Neural cell (in vitro differentiated cells): ENCODE results near the gene SMIM26.

Experiments used
- EP300 ChIP-seq: fragments of 450-650 bp; conservative IDR thresholded peaks from 2 replicates; pipeline ENCODE4 v1.6.1; 2014; ENCODE audit warnings: antibody characterized with exemption, mild to moderate bottlenecking, moderate library complexity; ENCODE audit not compliant: poor library complexity, severe bottlenecking
- EZH2 ChIP-seq: fragments of 200-600, 300-800 bp; shearing (Covaris generic), sonication (generic); IDR thresholded peaks from 2 replicates; pipeline ENCODE4 v1.6.1; 2014; ENCODE audit warnings: antibody characterized with exemption, low read length, borderline replicate concordance, mild to moderate bottlenecking; ENCODE audit not compliant: insufficient read depth, poor library complexity, severe bottlenecking
- MXI1 ChIP-seq: fragments of 450-650 bp; conservative IDR thresholded peaks from 2 replicates; pipeline ENCODE4 v1.6.1; 2014; ENCODE audit warnings: antibody characterized with exemption, mild to moderate bottlenecking; ENCODE audit not compliant: poor library complexity, severe bottlenecking
- REST ChIP-seq: IDR thresholded peaks from 2 replicates; pipeline ENCODE4 v1.6.1; 2012; ENCODE audit warnings: borderline replicate concordance
- TAF1 ChIP-seq: IDR thresholded peaks from 2 replicates; pipeline ENCODE4 v1.6.1; 2012; ENCODE audit warnings: low read depth
- TF ChIP-seq, protein P1 (sequence below): fragments of 450-650 bp; IDR thresholded peaks from 2 replicates; pipeline ENCODE4 v1.5.1; 2014; ENCODE audit warnings: antibody characterized with exemption, mild to moderate bottlenecking, moderate library complexity; ENCODE audit not compliant: poor library complexity, severe bottlenecking

- TF ChIP-seq EZH2 (no peak), EP300 (no peak), TAF1 (no peak), MXI1 (no peak), REST (no peak)
- TF ChIP-seq, protein P1, sequence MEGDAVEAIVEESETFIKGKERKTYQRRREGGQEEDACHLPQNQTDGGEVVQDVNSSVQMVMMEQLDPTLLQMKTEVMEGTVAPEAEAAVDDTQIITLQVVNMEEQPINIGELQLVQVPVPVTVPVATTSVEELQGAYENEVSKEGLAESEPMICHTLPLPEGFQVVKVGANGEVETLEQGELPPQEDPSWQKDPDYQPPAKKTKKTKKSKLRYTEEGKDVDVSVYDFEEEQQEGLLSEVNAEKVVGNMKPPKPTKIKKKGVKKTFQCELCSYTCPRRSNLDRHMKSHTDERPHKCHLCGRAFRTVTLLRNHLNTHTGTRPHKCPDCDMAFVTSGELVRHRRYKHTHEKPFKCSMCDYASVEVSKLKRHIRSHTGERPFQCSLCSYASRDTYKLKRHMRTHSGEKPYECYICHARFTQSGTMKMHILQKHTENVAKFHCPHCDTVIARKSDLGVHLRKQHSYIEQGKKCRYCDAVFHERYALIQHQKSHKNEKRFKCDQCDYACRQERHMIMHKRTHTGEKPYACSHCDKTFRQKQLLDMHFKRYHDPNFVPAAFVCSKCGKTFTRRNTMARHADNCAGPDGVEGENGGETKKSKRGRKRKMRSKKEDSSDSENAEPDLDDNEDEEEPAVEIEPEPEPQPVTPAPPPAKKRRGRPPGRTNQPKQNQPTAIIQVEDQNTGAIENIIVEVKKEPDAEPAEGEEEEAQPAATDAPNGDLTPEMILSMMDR: no peak
Observed at GRCh38 chr20:18571578-18571977, 4.3 kb downstream of the SMIM26 start.
